ENCODE measurements around the gene OR52I2.
A peak's percentile ranks its signal among the peaks of the same experiment; 100 is the strongest.

Gene OR52I2

DNA sequence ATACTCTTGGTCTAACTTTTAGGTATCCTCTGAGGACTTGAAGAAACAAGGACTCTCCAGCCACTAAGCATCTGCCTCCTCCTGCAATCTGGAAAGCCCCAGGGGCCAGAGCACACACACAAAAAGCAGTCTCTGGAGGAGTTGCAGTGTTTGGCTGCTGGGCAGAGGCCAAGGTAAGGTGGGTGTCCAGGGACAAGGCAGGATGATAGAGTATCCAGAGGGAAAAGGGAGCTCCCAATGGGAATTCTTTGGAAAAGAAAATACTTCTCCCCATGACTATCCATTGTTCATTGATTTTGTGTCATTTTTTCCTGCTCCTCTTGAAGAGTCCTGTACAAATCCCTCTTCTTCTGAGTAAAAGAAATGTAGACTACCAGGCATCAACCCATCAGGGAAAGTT is at the start of gene OR52I2:
OR52I2 (plus strand) TSS at position 301 of the 400 bp plus-strand sequence.
- TF ChIP-seq, protein P1, sequence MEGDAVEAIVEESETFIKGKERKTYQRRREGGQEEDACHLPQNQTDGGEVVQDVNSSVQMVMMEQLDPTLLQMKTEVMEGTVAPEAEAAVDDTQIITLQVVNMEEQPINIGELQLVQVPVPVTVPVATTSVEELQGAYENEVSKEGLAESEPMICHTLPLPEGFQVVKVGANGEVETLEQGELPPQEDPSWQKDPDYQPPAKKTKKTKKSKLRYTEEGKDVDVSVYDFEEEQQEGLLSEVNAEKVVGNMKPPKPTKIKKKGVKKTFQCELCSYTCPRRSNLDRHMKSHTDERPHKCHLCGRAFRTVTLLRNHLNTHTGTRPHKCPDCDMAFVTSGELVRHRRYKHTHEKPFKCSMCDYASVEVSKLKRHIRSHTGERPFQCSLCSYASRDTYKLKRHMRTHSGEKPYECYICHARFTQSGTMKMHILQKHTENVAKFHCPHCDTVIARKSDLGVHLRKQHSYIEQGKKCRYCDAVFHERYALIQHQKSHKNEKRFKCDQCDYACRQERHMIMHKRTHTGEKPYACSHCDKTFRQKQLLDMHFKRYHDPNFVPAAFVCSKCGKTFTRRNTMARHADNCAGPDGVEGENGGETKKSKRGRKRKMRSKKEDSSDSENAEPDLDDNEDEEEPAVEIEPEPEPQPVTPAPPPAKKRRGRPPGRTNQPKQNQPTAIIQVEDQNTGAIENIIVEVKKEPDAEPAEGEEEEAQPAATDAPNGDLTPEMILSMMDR (IDR thresholded peaks at IDR 0.05; ENCODE audit: borderline replicate concordance, insufficient read depth, low read depth, low read length) = no peak
- H3K4me3 ChIP-seq (ENCODE audit: low read depth, low read length) = no peak within 1 kb of the TSS

DNA sequence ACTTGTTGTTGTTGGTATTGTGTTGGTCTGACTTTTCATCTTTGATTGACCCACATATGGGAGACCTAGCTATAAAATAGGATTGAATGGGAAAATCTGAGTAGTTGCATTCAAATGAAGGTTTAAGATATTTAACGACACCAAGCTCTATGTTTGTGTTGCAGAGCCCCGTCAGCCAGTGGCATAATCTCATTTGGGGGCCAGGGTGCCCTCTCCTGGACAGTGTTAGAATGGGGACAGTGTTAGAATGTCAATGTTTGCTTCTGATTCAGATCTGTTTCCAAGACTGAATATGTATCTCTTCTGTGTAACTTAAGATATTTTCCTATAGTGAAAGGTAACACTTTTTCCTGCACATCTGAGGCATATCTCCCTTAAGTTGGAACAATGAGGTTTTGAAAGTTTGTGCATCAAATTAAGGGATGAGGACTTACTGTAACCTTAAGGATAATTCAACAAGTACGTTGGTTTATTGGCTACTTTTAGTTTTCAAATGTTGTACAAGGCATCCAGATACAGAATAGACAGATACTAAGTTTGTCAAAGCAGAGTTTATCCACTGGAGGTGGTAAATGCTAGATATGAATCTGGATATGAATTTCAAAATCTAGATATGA is 41.8 kb upstream of the OR52I2 start:
- H3K4me3 ChIP-seq (ENCODE audit: low read depth, low read length) = no peak overlapping the region
- TF ChIP-seq, protein P1 (IDR thresholded peaks at IDR 0.05; ENCODE audit: borderline replicate concordance, insufficient read depth, low read depth, low read length) = peak; percentile 80

DNA sequence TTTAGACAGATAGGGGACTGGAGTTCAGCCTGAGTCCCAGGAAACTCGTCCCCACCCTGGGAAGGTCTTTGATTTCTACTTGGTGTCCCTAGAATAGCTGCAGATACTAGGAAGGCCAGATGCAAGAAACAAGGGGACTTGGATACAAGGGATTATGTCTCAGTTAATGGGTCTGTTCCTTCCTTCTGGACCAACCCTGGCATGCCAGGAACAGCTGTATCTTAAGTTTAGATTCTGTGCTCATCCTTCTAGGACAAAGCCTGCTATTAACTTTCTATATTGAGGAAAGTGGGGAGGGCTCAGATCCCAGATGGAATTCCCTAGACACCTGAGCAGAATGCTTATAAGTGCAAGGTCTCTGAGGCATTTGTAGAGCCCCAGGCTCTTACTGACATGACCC is 40.5 kb upstream of the OR52I2 start:
- TF ChIP-seq, protein P1 (IDR thresholded peaks at IDR 0.05; ENCODE audit: borderline replicate concordance, insufficient read depth, low read depth, low read length) = no peak

DNA sequence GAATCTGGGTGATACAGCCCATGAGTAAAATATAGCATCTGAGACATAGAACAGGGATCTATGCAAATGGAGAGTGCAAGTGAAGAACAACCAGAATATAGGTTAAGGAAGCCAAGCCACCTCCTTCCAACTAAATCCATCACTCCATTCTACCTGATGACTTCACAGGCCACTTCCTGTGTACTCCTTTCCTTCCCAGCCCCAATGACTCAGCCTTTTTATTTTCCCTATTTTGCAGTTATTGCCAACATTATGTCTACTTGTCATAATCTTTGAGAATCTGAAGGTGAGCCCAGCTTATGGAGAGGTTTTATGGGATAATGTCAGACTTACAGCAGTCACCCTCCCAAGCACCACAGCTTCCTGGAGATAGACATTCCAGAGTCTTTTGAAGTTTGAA is 38.0 kb upstream of the OR52I2 start:
- TF ChIP-seq, protein P1 (IDR thresholded peaks at IDR 0.05; ENCODE audit: borderline replicate concordance, insufficient read depth, low read depth, low read length) = no peak
- H3K4me3 ChIP-seq (ENCODE audit: low read depth, low read length) = no peak overlapping the region

More for the DNA sequence above, 40.5 kb upstream of the OR52I2 start:
- no peak overlapping the region for H3K4me3 ChIP-seq (ENCODE audit: low read depth, low read length)

DNA sequence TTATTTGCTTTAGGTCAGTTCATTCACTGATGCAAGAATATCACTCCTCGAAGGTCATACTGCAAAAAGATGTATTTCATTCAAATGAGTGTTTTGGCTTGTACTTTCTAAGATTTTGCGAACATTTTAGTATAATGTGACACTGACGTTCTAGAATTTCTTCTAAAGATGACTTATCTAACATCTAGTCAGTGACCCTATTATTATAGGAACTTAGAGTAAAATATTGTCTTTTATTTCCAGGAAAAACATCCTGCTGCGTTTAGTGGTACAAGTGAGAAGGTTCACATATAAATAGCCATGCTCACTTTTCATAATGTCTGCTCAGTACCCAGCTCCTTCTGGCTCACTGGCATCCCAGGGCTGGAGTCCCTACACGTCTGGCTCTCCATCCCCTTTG is 36.7 kb upstream of the OR52I2 start, which contains the start of gene OR52M1:
OR52M1 (plus strand) TSS at position 301 of the 400 bp plus-strand sequence; CDS start at position 301, 0 bp downstream.
- TF ChIP-seq, protein P1 (IDR thresholded peaks at IDR 0.05; ENCODE audit: borderline replicate concordance, insufficient read depth, low read depth, low read length) = no peak
- H3K4me3 ChIP-seq (ENCODE audit: low read depth, low read length) = no peak within 1 kb of the TSS

DNA sequence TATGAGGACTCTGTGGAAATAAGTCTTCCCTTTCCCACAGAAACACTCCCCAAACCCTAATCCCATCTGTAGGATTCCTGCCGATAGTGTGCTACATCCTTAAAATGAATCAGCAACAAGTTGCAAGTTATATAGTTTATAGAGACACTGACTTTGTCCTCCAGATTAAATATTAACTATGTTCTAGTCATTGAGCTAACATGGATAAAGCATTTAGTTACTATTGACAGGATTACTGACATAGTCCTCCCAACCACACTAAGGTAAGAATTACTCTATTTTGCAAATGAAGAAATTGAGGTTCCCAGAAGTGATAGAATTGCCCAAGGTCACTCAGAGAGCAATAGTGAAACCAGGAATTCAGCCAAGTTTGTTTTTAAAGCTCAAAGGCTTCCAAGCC is 34.7 kb upstream of the OR52I2 start:
- no peak overlapping the region for H3K4me3 ChIP-seq (ENCODE audit: low read depth, low read length)
- TF ChIP-seq, protein P1 (IDR thresholded peaks at IDR 0.05; ENCODE audit: borderline replicate concordance, insufficient read depth, low read depth, low read length) = no peak

DNA sequence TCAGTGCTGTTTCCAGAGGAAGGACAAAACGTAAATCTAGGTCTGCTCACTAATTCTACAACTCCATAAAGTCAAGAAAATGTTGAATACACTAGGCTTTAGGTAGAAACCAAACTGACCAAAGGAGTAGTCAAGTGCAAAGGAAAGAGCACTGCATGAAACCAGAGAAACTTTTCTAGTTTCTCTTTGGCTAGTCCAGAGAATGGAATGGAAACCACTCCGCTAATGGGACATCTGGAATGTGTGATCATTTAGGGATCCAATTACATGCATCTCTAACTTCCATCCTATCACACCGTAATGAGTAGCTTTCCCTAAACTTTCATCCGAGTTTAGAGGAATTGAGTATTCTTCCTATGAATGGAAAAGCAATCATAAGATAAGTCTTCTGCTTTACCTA is 34.1 kb upstream of the OR52I2 start:
- TF ChIP-seq, protein P1 (IDR thresholded peaks at IDR 0.05; ENCODE audit: borderline replicate concordance, insufficient read depth, low read depth, low read length) = no peak
- H3K4me3 ChIP-seq (ENCODE audit: low read depth, low read length) = no peak overlapping the region

Measured in GM12875 (cell line).